GM19467 (cell line): Measurements from ENCODE around the gene RAB12.
"Not testable (repeated sequence)": the region's sequence is repeated elsewhere in the genome, so short reads cannot be mapped to it uniquely, and the experiment has no call there.

ENCODE experiments used
- ATAC-seq: cut with Tn5 transposase; IDR thresholded peaks from one replicate; pipeline ENCODE4 v1.9.1; 2021; ENCODE audit warnings: mild to moderate bottlenecking, moderate library complexity; ENCODE audit not compliant: unreplicated experiment

The RAB12 gene

GRCh38 chr18:8610459-8610851 is 1.2 kb downstream of the RAB12 start:
- no peak for ATAC-seq

GRCh38 chr18:8611916-8612576 is 2.8 kb downstream of the RAB12 start:
- ATAC-seq = no peak

- no peak for ATAC-seq
These were observed 5.6 kb downstream of the RAB12 start for GRCh38 chr18:8614875-8615274.

- ATAC-seq = no peak
These were observed 6.3 kb downstream of the RAB12 start for GRCh38 chr18:8615397-8616027.

GRCh38 chr18:8616028-8616401 is 6.8 kb downstream of the RAB12 start:
- no peak for ATAC-seq

- ATAC-seq = no peak
These were observed 8.7 kb downstream of the RAB12 start for GRCh38 chr18:8617907-8618306.

GRCh38 chr18:8619041-8619440 is 9.8 kb downstream of the RAB12 start:
- no peak for ATAC-seq

GRCh38 chr18:8619835-8620577 is 10.8 kb downstream of the RAB12 start:
- no peak for ATAC-seq

- ATAC-seq = no peak
These were observed 11.6 kb downstream of the RAB12 start for GRCh38 chr18:8620845-8621244.

GRCh38 chr18:8622625-8623024 is 13.4 kb downstream of the RAB12 start:
- not testable (repeated sequence) for ATAC-seq

- ATAC-seq = peak; percentile 83
These were observed 14.4 kb downstream of the RAB12 start for GRCh38 chr18:8623549-8624106.

- ATAC-seq = no peak
These were observed 16.3 kb downstream of the RAB12 start for GRCh38 chr18:8625461-8626092.

- ATAC-seq = no peak
These were observed 17.3 kb downstream of the RAB12 start for GRCh38 chr18:8626414-8627106.

GRCh38 chr18:8627107-8627472 is 17.9 kb downstream of the RAB12 start:
- no peak for ATAC-seq

- ATAC-seq = no peak
These were observed 18.3 kb downstream of the RAB12 start for GRCh38 chr18:8627540-8627939.

- no peak for ATAC-seq
These were observed 20.4 kb downstream of the RAB12 start for GRCh38 chr18:8629602-8630001.

- ATAC-seq = no peak
These were observed 21.3 kb downstream of the RAB12 start for GRCh38 chr18:8630546-8630945.

GRCh38 chr18:8631265-8631664 is 22.0 kb downstream of the RAB12 start:
- no peak for ATAC-seq

GRCh38 chr18:8632386-8632785 is 23.1 kb downstream of the RAB12 start:
- no peak for ATAC-seq

GRCh38 chr18:8634508-8634907 is 25.3 kb downstream of the RAB12 start:
- no peak for ATAC-seq

GRCh38 chr18:8635087-8635486 is 25.9 kb downstream of the RAB12 start:
- ATAC-seq = no peak
